ENCODE results near the gene GCNT2.

Gene GCNT2

DNA sequence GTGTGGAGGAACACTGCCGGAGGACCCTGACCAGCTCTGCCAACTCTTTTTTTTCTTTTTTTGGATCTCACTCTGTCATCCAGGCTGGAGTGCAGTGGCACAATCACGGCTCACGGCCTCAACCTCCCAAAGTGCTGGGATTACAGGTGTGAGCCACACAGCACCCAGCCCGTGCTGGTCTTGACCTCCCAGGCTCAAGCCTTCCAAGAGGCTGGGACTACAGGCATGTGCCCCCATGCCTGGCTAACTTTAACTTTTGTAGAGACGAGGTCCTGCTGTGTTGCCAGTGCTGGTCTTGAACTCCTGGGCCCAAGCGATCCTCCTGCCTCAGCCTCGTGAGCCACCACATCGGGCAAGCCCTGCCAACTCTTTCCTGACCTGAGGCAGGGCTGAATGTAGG is 11.2 kb downstream of the GCNT2 start:
- peaks cover 5% of the 10 kb centered on the region for H3K4me1 ChIP-seq (ENCODE audit: insufficient read depth, low read length)
- H3K9ac ChIP-seq (ENCODE audit: low read depth, low read length), result no peak overlapping the region
- no peak overlapping the region for H3K4me3 ChIP-seq (ENCODE audit: low read length)
- no peaks in the 10 kb centered on the region for H3K36me3 ChIP-seq (ENCODE audit: insufficient read depth, low read depth, low read length)
- H3K27ac ChIP-seq (ENCODE audit: low read length), result no peak overlapping the region
- H3K27me3 ChIP-seq (ENCODE audit: insufficient read depth, low read length), result no peaks in the 10 kb centered on the region
- H3K9me3 ChIP-seq (ENCODE audit: insufficient read depth, low read depth, low read length), result no peaks in the 10 kb centered on the region

DNA sequence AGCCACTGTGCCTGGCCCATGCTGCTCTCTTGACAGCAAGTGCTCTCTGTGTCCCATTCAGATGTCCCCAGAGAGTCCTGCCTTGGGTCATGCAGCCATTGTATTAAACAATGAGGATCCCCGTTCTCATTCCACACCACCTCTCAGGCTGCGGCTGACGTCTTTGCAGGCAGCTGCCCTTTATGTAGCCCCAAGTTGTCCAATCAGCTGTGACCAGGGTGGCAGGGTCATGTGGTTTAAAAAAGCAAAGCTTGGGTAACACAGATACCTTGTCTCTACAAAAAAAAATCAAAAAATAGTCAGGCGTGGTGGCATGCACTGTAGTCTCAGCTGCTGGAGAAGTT is 13.2 kb downstream of the GCNT2 start:
- Histone ChIP-seq H3K27ac (ENCODE audit: low read length) (no peak overlapping the region), H3K4me1 (ENCODE audit: insufficient read depth, low read length) (no peaks in the 10 kb centered on the region), H3K9me3 (ENCODE audit: insufficient read depth, low read depth, low read length) (no peaks in the 10 kb centered on the region), H3K9ac (ENCODE audit: low read depth, low read length) (no peak overlapping the region), H3K36me3 (ENCODE audit: insufficient read depth, low read depth, low read length) (no peaks in the 10 kb centered on the region), H3K27me3 (ENCODE audit: insufficient read depth, low read length) (no peaks in the 10 kb centered on the region), H3K4me3 (ENCODE audit: low read length) (no peak overlapping the region)

DNA sequence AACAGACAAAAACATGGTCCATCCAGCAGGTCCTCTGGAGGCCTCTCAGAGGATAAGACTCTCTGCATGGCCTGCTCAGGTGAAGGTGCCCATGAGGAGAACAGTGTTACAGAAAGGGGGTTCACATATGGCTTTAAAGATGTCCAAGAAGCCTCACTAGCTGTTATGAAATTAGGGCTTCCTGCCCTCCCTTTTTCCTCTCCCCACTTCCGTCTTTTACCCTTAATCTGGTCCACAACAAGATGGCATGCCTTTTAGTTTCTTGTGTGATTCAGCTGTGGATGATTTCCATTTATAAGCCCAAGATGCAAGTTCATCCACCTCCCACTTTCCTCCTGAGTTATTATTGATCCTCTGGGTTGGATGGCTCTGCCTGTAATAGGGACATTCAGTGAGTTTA is 14.0 kb downstream of the GCNT2 start:
- Histone ChIP-seq H3K27ac (ENCODE audit: low read length) (no peak overlapping the region), H3K4me1 (ENCODE audit: insufficient read depth, low read length) (no peaks in the 10 kb centered on the region), H3K36me3 (ENCODE audit: insufficient read depth, low read depth, low read length) (no peaks in the 10 kb centered on the region), H3K9me3 (ENCODE audit: insufficient read depth, low read depth, low read length) (no peaks in the 10 kb centered on the region), H3K4me3 (ENCODE audit: low read length) (no peak overlapping the region), H3K9ac (ENCODE audit: low read depth, low read length) (no peak overlapping the region), H3K27me3 (ENCODE audit: insufficient read depth, low read length) (no peaks in the 10 kb centered on the region)

DNA sequence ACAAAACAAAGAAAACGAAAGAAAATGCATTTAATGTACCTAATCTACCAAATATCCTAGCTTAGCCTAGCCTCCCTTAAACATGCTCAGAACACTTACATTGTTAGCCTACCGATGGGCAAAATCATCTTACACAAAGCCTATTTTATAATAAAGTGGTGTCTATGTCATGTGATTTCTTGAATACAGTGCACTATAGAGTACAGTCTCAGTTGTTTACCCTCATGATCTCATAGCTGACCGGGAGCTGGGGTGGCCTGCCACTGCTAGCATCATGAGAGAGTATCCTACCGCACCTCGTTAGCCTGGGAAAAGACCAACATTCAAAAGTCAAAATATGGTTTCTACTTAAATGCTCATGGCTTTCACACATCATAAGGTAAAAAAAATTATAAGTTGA is 16.6 kb downstream of the GCNT2 start:
- H3K4me3 ChIP-seq (ENCODE audit: low read length), result no peak overlapping the region
- H3K4me1 ChIP-seq (ENCODE audit: insufficient read depth, low read length), result no peaks in the 10 kb centered on the region
- no peak overlapping the region for H3K9ac ChIP-seq (ENCODE audit: low read depth, low read length)
- H3K27me3 ChIP-seq (ENCODE audit: insufficient read depth, low read length), result no peaks in the 10 kb centered on the region
- H3K27ac ChIP-seq (ENCODE audit: low read length), result no peak overlapping the region
- H3K9me3 ChIP-seq (ENCODE audit: insufficient read depth, low read depth, low read length), result no peaks in the 10 kb centered on the region
- no peaks in the 10 kb centered on the region for H3K36me3 ChIP-seq (ENCODE audit: insufficient read depth, low read depth, low read length)

DNA sequence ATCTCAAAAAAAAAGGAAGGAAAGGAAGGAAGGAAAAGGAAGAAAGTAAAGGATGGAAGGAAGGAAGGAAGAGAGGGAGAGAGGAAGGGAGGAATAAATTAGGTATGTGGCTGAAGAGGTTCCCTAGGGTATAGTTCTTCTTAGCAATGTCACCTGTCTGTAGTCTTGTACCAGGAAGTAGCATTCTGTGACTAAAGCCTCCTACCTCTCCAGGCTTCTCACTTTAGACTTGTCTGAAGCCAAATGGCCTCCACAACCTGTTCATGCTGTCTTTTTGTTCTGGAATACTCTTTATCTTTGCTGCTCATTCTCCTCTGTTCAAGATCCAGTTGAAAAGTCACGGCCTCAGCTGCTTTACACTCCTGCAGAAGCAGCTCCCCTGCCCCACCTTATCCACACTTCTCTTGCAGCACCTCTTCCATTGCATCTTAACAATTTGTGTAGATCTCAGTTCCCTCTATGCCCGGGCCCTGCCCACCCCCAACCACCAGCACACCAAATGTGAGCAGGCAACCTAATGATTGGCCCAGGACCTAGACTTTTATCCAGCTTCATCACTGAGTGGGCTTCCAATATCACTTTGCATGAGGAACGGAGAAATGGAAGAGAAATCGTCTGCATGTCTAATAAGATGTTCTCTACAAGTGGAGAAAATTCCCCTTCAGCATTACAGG is 19.1 kb downstream of the GCNT2 start:
- no peaks in the 10 kb centered on the region for H3K4me1 ChIP-seq (ENCODE audit: insufficient read depth, low read length)
- H3K9ac ChIP-seq (ENCODE audit: low read depth, low read length), result no peak overlapping the region
- no peak overlapping the region for H3K27ac ChIP-seq (ENCODE audit: low read length)
- H3K27me3 ChIP-seq (ENCODE audit: insufficient read depth, low read length), result no peaks in the 10 kb centered on the region
- H3K4me3 ChIP-seq (ENCODE audit: low read length), result no peak overlapping the region
- H3K9me3 ChIP-seq (ENCODE audit: insufficient read depth, low read depth, low read length), result no peaks in the 10 kb centered on the region
- H3K36me3 ChIP-seq (ENCODE audit: insufficient read depth, low read depth, low read length), result no peaks in the 10 kb centered on the region

DNA sequence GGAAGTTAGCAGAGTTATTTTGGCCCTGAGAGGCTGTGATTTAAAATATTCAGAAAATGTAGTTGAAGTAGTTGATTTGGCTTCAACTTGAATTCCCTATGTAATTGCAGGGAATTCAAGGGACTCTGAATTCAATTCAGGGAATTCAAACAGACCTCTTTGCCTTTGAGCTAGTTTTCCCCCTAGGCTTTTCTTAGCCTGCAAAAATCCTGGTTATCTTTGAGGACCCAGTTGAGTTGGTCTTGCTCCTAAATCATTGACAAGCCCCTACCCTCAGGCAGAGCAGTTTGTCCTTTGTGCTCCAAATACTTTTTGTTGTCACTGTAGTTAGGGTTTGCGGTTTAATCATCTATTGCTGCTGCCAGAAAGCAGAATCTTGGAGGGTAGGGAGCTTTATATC is 20.4 kb downstream of the GCNT2 start:
- no peaks in the 10 kb centered on the region for H3K27me3 ChIP-seq (ENCODE audit: insufficient read depth, low read length)
- H3K4me1 ChIP-seq (ENCODE audit: insufficient read depth, low read length), result no peaks in the 10 kb centered on the region
- H3K9me3 ChIP-seq (ENCODE audit: insufficient read depth, low read depth, low read length), result no peaks in the 10 kb centered on the region
- no peak overlapping the region for H3K27ac ChIP-seq (ENCODE audit: low read length)
- no peak overlapping the region for H3K9ac ChIP-seq (ENCODE audit: low read depth, low read length)
- H3K4me3 ChIP-seq (ENCODE audit: low read length), result no peak overlapping the region
- no peaks in the 10 kb centered on the region for H3K36me3 ChIP-seq (ENCODE audit: insufficient read depth, low read depth, low read length)

DNA sequence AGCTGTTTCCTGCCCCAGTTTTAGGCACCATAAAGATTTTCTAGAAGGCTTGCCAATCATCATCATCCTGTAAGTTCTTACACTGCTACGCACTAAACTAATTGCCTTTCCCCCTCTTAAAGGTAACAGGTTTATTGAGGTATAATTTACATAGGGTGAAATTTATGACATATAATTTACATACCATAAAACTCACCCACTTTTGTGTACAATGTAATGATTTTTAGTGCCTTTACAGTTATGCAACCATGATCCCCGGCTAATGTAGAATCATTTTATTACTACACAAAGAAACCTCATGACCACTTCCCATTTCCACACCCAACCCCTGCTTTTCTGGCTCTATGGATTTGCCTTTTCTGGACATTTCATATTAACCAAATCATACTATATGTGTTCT is 21.1 kb downstream of the GCNT2 start:
- no peaks in the 10 kb centered on the region for H3K4me1 ChIP-seq (ENCODE audit: insufficient read depth, low read length)
- H3K36me3 ChIP-seq (ENCODE audit: insufficient read depth, low read depth, low read length), result no peaks in the 10 kb centered on the region
- no peaks in the 10 kb centered on the region for H3K9me3 ChIP-seq (ENCODE audit: insufficient read depth, low read depth, low read length)
- H3K27ac ChIP-seq (ENCODE audit: low read length), result no peak overlapping the region
- H3K27me3 ChIP-seq (ENCODE audit: insufficient read depth, low read length), result no peaks in the 10 kb centered on the region
- H3K9ac ChIP-seq (ENCODE audit: low read depth, low read length), result no peak overlapping the region
- H3K4me3 ChIP-seq (ENCODE audit: low read length), result no peak overlapping the region

DNA sequence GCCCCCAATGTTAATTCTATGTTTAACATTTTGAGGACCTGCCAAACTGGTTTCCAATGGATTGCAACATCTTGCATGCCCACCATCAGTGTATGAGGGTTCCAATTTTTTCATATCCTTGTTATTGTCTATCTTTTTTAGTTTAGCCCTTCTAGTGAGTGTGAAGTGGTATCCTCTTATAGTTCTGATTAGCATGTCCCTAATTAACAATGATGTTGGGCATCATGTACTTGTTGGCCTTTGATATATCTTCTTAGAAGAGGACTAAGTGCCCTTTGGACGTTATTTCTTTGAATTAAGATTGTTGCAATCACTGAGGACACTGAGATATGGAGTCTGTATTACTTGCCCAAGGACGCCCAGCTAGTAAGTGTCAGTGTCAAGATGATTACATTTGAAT is 22.3 kb downstream of the GCNT2 start:
- H3K9ac ChIP-seq (ENCODE audit: low read depth, low read length), result no peak overlapping the region
- H3K4me1 ChIP-seq (ENCODE audit: insufficient read depth, low read length), result no peaks in the 10 kb centered on the region
- H3K9me3 ChIP-seq (ENCODE audit: insufficient read depth, low read depth, low read length), result no peaks in the 10 kb centered on the region
- no peak overlapping the region for H3K27ac ChIP-seq (ENCODE audit: low read length)
- H3K4me3 ChIP-seq (ENCODE audit: low read length), result no peak overlapping the region
- no peaks in the 10 kb centered on the region for H3K27me3 ChIP-seq (ENCODE audit: insufficient read depth, low read length)
- no peaks in the 10 kb centered on the region for H3K36me3 ChIP-seq (ENCODE audit: insufficient read depth, low read depth, low read length)

DNA sequence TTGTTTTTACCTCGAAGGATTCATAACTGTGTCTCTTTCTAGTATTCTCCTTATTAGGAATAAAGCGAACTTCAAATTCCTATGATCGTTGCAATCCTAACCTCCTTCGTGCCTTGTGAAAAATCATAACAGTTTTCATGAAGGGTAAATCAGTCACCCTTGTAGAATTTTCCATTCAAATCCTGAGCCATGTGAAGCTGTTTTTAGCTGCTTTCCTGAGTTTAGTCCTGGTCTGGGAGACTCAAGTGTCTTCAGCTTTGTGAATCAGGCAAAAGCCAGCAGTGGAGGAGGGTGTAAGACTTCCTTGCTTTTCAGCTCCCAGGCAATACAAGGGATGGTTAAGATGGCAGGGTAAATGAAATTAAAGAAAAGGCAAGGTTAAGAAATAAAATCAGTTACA is 24.3 kb downstream of the GCNT2 start:
- Histone ChIP-seq H3K9me3 (ENCODE audit: insufficient read depth, low read depth, low read length) (no peaks in the 10 kb centered on the region), H3K27ac (ENCODE audit: low read length) (no peak overlapping the region), H3K27me3 (ENCODE audit: insufficient read depth, low read length) (no peaks in the 10 kb centered on the region), H3K36me3 (ENCODE audit: insufficient read depth, low read depth, low read length) (no peaks in the 10 kb centered on the region), H3K9ac (ENCODE audit: low read depth, low read length) (no peak overlapping the region), H3K4me1 (ENCODE audit: insufficient read depth, low read length) (no peaks in the 10 kb centered on the region), H3K4me3 (ENCODE audit: low read length) (no peak overlapping the region)

DNA sequence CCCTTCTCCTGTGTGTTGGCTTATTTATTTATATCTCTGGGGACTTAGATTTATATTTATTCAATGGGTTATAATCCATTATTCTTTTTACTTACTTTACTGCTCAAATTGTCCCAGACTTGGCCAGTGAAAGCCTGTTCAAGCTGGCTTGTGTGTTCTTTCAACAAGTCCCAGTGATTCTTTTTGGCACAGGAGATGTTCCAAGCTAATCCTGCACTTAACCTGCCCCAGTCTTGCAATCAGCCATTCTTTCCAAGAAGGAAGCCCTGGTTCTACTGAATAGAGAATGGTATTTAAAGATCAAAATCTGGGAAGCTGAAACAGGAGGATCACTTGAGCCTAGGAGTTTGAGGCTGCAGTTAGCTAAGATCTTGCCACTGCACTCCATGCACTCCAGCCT is 26.7 kb downstream of the GCNT2 start:
- no peaks in the 10 kb centered on the region; the same call in 1 of the 2 replicates for H3K4me1 ChIP-seq (ENCODE audit: insufficient read depth, low read length)
- H3K36me3 ChIP-seq (ENCODE audit: insufficient read depth, low read depth, low read length), result no peaks in the 10 kb centered on the region
- no peaks in the 10 kb centered on the region for H3K9me3 ChIP-seq (ENCODE audit: insufficient read depth, low read depth, low read length)
- H3K27ac ChIP-seq (ENCODE audit: low read length), result no peak overlapping the region
- H3K27me3 ChIP-seq (ENCODE audit: insufficient read depth, low read length), result no peaks in the 10 kb centered on the region
- H3K4me3 ChIP-seq (ENCODE audit: low read length), result no peak overlapping the region
- no peak overlapping the region for H3K9ac ChIP-seq (ENCODE audit: low read depth, low read length)

DNA sequence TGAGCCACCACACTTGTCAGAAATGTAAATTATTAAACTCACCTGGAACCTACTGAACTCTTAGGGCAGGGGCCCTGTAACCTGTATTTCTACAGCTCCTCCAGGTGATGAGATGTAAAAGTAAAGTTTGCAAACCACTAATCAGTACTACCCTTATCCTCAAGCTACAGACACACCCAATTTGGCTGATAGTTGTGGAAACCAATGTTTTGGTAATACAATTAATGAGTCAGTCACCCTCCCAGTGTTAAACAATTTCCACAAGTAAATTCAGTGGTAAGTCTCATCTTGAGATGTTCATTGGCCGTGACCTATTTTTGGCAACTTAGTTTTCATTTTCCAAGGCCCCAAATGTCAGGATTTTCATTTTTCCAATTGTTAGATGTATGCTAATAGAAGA is 29.6 kb downstream of the GCNT2 start:
- H3K36me3 ChIP-seq (ENCODE audit: insufficient read depth, low read depth, low read length), result no peaks in the 10 kb centered on the region
- no peaks in the 10 kb centered on the region for H3K27me3 ChIP-seq (ENCODE audit: insufficient read depth, low read length)
- no peak overlapping the region for H3K9ac ChIP-seq (ENCODE audit: low read depth, low read length)
- no peaks in the 10 kb centered on the region for H3K9me3 ChIP-seq (ENCODE audit: insufficient read depth, low read depth, low read length)
- peaks cover 11% of the 10 kb centered on the region; the same call in 1 of the 2 replicates for H3K4me1 ChIP-seq (ENCODE audit: insufficient read depth, low read length)
- H3K27ac ChIP-seq (ENCODE audit: low read length), result no peak overlapping the region
- no peak overlapping the region for H3K4me3 ChIP-seq (ENCODE audit: low read length)

DNA sequence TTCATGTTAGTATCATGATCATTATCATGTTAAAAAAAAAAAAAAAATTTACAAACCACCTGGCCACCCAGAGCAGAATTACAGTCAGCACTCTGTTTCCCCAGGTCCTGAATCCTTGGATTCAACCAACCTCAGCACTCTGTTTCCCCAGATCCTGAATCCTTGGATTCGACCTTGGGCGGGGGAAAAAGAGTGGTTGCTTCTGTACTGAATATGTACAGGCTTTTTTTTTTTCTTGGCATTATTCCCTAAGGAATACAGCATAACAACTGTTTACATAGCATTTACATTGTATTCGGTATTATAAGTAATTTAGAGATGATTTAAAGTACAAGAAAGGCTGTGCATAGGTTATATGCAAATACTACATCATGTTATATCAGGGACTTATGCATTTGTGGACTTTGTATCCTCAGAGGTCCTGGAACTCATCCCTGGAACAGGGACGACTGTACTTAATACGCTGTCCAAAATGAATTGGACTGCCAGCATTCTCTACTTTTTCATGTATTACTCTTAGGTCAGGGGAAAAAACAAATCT is 31.2 kb downstream of the GCNT2 start:
- Histone ChIP-seq H3K4me1 (ENCODE audit: insufficient read depth, low read length) (peaks cover 17% of the 10 kb centered on the region), H3K9ac (ENCODE audit: low read depth, low read length) (no peak overlapping the region), H3K27ac (ENCODE audit: low read length) (no peak overlapping the region), H3K9me3 (ENCODE audit: insufficient read depth, low read depth, low read length) (no peaks in the 10 kb centered on the region), H3K27me3 (ENCODE audit: insufficient read depth, low read length) (no peaks in the 10 kb centered on the region), H3K36me3 (ENCODE audit: insufficient read depth, low read depth, low read length) (no peaks in the 10 kb centered on the region), H3K4me3 (ENCODE audit: low read length) (no peak overlapping the region)
